PFSK-1 (cell line): ENCODE data around the gene DTD1.

Source experiments
- POLR2AphosphoS5 ChIP-seq: IDR thresholded peaks from 2 replicates; pipeline ENCODE4 v1.6.1; 2012; ENCODE audit warnings: low read depth, mild to moderate bottlenecking, control low read depth, low read length, moderate library complexity
- REST ChIP-seq, 2 experiments: IDR thresholded peaks; 2 replicates each; pipeline versions ENCODE4 v1.6.1 to v1.8.0; 2011 to 2012; ENCODE audit warnings: low read depth in 2 of 2, low read length in 2 of 2, control low read depth in 1 of 2, inconsistent platforms in 1 of 2, mild to moderate bottlenecking in 1 of 2, moderate library complexity in 1 of 2; ENCODE audit not compliant: insufficient read depth in 1 of 2
- TAF1 ChIP-seq: IDR thresholded peaks from 2 replicates; pipeline ENCODE4 v1.6.1; 2012; ENCODE audit warnings: low read length, control low read depth, borderline replicate concordance; ENCODE audit not compliant: insufficient read depth

GRCh38 chr20:18688676-18689075, 100.8 kb downstream of the DTD1 start:
- TF ChIP-seq REST (IDR thresholded peaks at IDR 0.05; ENCODE audit: insufficient read depth in 1 of 2, low read depth in 2 of 2, low read length in 2 of 2): no peak
- TF ChIP-seq POLR2AphosphoS5: no peak
- no peak for TF ChIP-seq TAF1
